ENCODE results near the gene CMTM1.
A peak's percentile ranks its signal among the peaks of the same experiment; 100 is the strongest.

The CMTM1 gene

GRCh38 chr16:66566051-66566901 is at the start of gene CMTM1:
Gene CMTM1 (plus strand): TSS chr16:66566439. CDS start chr16:66566514, 75 bp downstream.
- DNase-seq: no peak

- DNase-seq: no peak
Observed at GRCh38 chr16:66516509-66516807, 49.8 kb upstream of the CMTM1 start.

GRCh38 chr16:66516808-66517585 is 49.2 kb upstream of the CMTM1 start:
- DNase-seq: peak; percentile 63

GRCh38 chr16:66517586-66518263 is 48.5 kb upstream of the CMTM1 start:
- DNase-seq: no peak

GRCh38 chr16:66519482-66520373 is 46.5 kb upstream of the CMTM1 start:
- no peak for DNase-seq

GRCh38 chr16:66520406-66521170 is 45.7 kb upstream of the CMTM1 start:
- DNase-seq: no peak

GRCh38 chr16:66521252-66521713 is 45.0 kb upstream of the CMTM1 start:
- DNase-seq: no peak

- no peak for DNase-seq
Observed at GRCh38 chr16:66521951-66522771, 44.1 kb upstream of the CMTM1 start.

GRCh38 chr16:66522816-66523590 is 43.2 kb upstream of the CMTM1 start:
- DNase-seq: no peak

GRCh38 chr16:66523861-66524354 is 42.3 kb upstream of the CMTM1 start:
- no peak for DNase-seq

- no peak for DNase-seq
Observed at GRCh38 chr16:66524601-66525164, 41.6 kb upstream of the CMTM1 start.

GRCh38 chr16:66525396-66526180 is 40.7 kb upstream of the CMTM1 start:
- no peak for DNase-seq

GRCh38 chr16:66528294-66528693 is 37.9 kb upstream of the CMTM1 start:
- no peak for DNase-seq

GRCh38 chr16:66529475-66529874 is 36.8 kb upstream of the CMTM1 start:
- no peak for DNase-seq

- no peak for DNase-seq
Observed at GRCh38 chr16:66534376-66534799, 31.9 kb upstream of the CMTM1 start.

GRCh38 chr16:66536525-66536924 is 29.7 kb upstream of the CMTM1 start:
- DNase-seq: no peak

GRCh38 chr16:66537236-66537635 is 29.0 kb upstream of the CMTM1 start:
- no peak for DNase-seq

- DNase-seq: no peak
Observed at GRCh38 chr16:66538910-66539309, 27.3 kb upstream of the CMTM1 start.
